NCI-H345 treated with DMSO at 0.1 percent for 48 hours (cell line): ENCODE results near the gene ATP6V0E2.
"Not testable (repeated sequence)": the region's sequence is repeated elsewhere in the genome, so short reads cannot be mapped to it uniquely, and the experiment has no call there.

Source experiments
- DNase-seq: peaks from one replicate; lab custom pipeline; 2025; ENCODE audit not compliant: unreplicated experiment; lab: John Stamatoyannopoulos, UW

Gene ATP6V0E2

GRCh38 chr7:149873074-149873969 lies at the start of gene ATP6V0E2:
TSS of gene ATP6V0E2 (plus strand) at chr7:149873969. CDS start at chr7:149874066, 97 bp downstream.
- peak; percentile 88 for DNase-seq

DNA sequence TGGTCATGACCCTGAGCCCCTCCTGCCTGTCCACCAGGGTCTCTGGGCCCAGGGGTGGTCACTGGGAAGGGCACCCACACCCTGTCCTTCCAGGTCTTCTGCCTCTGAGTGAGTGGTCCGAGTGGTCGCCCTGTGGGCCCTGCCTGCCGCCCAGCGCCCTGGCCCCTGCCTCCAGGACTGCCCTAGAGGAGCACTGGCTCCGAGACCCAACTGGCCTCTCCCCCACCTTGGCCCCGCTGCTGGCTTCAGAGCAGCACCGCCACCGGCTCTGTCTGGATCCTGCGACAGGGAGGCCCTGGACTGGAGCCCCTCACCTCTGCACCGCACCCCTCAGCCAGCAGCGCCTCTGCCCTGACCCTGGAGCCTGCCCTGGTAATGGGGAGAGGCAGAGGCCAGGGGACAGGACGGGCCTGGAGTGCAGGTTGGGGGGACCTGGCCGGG lies 49.4 kb upstream of the ATP6V0E2 start:
- DNase-seq: no peak

DNA sequence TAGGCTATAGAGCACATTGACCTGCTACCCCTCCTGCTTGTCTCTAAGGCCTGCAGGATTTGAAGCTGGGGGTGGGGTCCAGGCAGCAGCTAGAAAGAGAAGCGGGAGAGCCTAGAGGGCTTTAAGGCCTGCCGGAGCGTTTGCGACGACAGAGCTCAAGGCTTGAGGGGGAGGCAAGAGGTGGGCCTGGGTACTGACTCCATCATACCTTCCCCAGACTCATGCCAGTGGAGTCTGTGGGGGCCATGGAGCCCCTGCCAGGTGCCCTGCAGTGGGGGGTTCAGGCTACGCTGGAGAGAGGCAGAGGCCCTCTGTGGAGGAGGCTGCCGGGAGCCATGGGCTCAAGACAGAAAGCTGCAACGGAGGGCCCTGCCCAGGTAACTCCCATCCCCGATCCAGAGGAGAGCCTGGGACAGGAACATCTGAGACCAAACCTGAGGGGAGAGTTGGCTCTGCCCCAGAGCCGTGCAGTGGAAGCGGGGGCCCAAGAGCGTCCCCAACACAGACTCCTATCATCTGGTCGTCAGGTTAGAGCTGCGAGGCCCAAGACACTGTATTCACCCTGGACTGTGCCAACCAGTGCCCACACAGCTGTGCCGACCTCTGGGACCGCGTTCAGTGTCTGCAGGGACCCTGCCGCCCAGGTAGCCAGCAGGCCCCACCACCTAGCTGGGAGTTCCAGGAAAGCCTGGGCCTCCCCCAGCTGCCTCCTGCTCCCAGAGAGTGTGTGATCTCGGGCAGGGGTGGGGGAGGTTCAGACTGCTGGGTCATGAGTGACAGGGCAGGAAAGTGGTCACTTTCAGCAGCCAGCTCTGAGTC lies 48.8 kb upstream of the ATP6V0E2 start:
- DNase-seq: no peak

DNA sequence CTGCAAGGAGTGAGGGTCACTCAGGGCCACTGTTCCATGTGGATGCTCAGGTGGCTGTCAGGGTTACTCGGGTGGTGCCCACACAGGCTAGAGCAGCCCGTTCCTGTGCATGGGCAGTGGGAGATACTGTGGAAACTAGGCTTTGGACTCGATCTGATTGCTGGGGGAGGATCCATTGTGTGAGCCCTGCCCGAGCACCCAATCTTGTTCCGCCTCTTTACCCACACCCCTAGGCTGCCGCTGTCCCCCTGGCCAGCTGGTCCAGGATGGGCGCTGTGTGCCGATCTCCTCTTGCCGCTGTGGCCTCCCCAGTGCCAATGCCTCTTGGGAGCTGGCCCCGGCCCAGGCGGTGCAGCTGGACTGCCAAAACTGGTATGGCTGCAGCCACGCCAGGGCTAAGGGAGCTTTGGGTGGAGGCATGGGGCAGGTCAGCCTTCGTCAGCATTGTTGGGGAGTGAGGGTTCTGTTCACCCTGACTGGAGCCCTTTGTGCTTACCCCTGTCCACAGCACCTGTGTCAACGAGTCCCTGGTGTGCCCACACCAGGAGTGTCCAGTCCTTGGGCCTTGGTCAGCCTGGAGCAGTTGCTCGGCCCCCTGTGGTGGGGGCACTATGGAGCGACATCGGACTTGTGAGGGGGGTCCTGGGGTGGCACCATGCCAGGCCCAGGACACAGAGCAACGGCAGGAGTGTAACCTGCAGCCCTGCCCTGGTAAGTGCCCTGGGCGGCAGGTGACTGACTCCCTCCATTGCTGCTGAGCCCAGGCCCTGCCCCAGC lies 48.0 kb upstream of the ATP6V0E2 start:
- DNase-seq: no peak

GRCh38 chr7:149826344-149827088 lies 47.3 kb upstream of the ATP6V0E2 start:
- no peak for DNase-seq

DNA sequence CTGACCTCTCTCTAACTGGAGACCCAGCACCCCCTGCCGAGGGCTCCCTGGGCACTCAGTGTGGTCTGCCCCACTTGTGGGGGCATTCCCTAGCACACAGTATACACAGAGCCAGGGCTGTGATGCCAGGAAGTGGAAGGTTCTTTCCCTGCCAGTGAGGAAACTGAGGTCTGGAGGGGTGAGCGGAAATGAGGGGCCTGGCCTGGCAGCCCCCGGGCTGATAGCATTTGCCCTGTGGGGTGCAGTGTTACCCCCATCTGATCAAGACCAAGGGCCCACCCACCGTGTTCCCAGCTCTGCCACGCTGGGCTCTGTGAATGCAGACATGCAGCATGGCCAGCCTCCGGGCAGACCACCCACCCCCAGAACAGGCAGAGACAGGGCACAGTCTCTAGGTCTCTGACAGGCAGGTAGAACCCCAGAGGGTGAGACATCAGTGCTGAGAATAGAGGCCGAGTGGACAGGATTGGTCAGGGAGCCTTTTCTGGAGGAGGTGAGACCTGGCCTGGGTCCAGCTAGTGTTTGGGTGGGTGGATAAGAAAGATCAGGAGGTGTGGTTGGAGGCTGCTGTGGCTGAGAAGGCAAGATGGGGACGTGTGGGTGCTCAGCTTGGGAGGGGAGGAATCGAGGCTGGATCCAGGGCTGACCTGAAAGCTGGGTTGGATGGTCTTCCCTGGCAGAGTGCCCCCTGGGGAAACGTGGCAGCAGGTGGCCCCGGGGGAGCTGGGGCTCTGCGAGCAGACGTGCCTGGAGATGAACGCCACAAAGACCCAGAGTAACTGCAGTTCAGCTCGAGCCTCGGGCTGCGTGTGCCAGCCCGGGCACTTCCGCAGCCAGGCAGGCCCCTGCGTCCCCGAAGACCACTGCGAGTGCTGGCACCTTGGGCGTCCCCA lies 46.4 kb upstream of the ATP6V0E2 start:
- no peak for DNase-seq

- DNase-seq: no peak
Measured at GRCh38 chr7:149828357-149829309, 45.1 kb upstream of the ATP6V0E2 start.

DNA sequence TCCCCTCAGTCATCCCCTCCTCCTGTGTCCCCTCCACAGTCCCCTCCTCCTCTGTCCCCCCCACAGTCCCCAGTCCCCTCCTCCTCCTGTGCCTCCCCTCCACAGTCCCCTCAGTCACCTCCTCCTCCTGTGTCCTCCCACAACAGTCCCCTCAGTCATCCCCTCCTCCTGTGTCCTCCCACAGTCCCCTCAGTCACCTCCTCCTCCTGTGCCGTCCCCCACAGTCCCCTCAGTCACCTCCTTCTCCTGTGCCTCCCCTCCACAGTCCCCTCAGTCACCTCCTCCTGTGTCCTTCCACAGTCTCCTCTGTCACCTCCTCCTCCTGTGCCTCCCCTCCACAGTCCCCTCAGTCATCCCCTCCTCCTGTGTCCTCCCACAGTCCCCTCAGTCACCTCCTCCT lies 43.2 kb upstream of the ATP6V0E2 start:
- not testable (repeated sequence) for DNase-seq

- no peak for DNase-seq
Measured at GRCh38 chr7:149830997-149831740, 42.6 kb upstream of the ATP6V0E2 start.

DNA sequence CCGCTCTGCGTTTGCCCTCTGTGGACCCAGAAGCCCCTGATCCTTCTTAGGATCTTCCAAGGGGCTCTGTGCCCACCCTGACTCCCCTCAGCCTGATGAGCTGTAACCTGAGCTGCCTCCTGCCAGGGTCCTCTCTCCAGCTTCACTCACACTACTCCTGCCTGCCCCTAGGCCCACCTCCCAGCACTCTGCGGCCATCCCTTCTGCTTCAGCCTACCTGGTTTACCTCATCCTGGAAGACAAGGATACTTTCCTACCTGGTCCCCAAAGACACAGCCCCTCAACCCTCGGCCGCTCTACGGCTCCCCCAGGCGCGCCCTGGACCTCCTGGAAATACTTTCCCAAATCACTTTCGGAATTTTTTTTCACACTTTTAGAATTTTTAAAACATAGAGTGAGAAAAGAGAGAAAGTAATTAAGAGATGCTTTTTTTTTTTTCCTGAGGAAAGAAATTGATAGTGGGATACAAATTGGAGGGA lies 42.0 kb upstream of the ATP6V0E2 start:
- no peak for DNase-seq

- DNase-seq: no peak
Measured at GRCh38 chr7:149832332-149833041, 41.3 kb upstream of the ATP6V0E2 start.

GRCh38 chr7:149833495-149834130 lies 40.2 kb upstream of the ATP6V0E2 start:
- DNase-seq: no peak

- DNase-seq: no peak
Measured at GRCh38 chr7:149834601-149835000, 39.2 kb upstream of the ATP6V0E2 start.

DNA sequence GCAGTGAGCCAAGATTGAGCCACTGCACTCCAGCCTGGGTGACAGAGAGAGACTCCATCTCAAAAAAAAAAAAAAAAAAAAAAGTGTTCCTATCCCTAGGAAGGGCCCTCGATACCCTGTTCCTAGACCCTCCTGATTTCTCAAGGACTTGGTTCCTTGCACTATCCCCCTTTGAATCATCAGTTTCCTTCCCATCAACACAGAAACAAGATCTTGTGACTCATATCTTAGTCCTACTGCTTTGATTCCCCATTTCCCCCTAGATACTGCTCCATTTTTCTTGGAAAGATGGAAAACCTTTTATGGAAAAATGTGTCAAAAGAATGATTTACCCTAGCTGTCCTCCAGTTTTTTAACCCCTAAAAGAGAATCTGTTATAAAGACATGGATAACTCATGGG lies 37.3 kb upstream of the ATP6V0E2 start:
- no peak for DNase-seq

DNA sequence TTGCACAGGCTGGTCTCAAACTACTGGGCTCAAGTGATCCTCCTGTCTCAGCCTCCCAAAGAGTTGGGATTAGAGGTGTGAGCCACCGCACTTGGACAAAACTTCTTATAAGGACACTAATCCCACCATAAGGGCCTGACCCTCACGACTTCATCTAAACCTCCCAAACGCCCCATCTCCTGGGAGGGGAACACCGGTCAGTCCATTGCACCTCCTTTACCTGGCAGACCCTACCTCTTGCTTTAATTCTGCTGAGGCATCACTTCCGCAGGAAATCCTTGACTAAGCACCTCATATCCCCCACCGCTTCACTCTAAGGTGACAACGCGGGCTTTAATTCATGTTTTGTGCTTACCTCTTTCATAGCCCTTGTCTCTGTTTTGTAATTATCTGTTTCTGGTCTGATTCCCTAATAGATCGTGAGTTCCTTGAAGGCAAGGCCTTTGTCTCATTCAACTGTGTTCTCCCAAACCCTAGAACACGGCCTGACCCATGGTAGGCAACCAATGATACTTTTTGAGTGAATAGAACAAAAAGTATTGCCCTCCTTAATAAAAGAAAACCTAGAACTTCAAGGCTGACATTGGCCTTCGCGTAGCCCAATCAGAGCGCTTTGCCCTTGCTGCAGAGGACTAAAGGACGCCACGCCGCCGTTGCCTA lies 36.1 kb upstream of the ATP6V0E2 start:
- no peak for DNase-seq
